ENCODE results near the gene LAGE3. TPM values are rescaled to one million over a fixed set of nuclear protein-coding genes. Genes with fewer than 3 reads are reported as not detected.

The LAGE3 gene
- total RNA-seq, 4 donors from 2014 or later, result 16.3 to 21.3 (median 17.2) TPM

GRCh38 chrX:154477891-154478477 lies 1.1 kb downstream of the LAGE3 start:
- no peaks in the 10 kb centered on the region for H3K27me3 ChIP-seq
- peak overlapping the region; percentile 60 to 87 (median 84) for H3K27ac ChIP-seq
- peak overlapping the region; percentile 41 to 59 for H3K4me3 ChIP-seq
- H3K4me1 ChIP-seq, result peaks cover 0 to 10% (median 3%) of the 10 kb centered on the region in 3 donors
- no peak for TF ChIP-seq CTCF (IDR thresholded peaks at IDR 0.05)
- TF ChIP-seq POLR2AphosphoS5 (IDR thresholded peaks at IDR 0.05), result no peak
- TF ChIP-seq EP300 (IDR thresholded peaks at IDR 0.05), result no peak
- TF ChIP-seq POLR2A (IDR thresholded peaks at IDR 0.05), result no peak
- H3K9me3 ChIP-seq, result no peaks in the 10 kb centered on the region
- WGBS, 2 donors (ENCODE audit: low coverage in 1 of 2), result 59 to 88% methylated on average over 8 to 9 of the region's 24 CpGs
- peaks cover 0 to 4% of the 10 kb centered on the region in 2 donors for H3K36me3 ChIP-seq
- no peak for ATAC-seq

- H3K4me1 ChIP-seq, result peaks cover 0 to 10% (median 3%) of the 10 kb centered on the region in 3 donors
- H3K4me3 ChIP-seq, result no peak overlapping the region
- 80 to 85% methylated on average over 1 to 5 of the region's 8 CpGs for WGBS, 2 donors (ENCODE audit: low coverage in 1 of 2)
- H3K9me3 ChIP-seq, result no peaks in the 10 kb centered on the region
- peaks cover 0 to 16% of the 10 kb centered on the region in 2 donors for H3K36me3 ChIP-seq
- ATAC-seq, result no peak
- no peaks in the 10 kb centered on the region for H3K27me3 ChIP-seq
- H3K27ac ChIP-seq, result no peak overlapping the region
- TF ChIP-seq EP300 (IDR thresholded peaks at IDR 0.05) (no peak), POLR2A (IDR thresholded peaks at IDR 0.05) (no peak), CTCF (IDR thresholded peaks at IDR 0.05) (no peak), POLR2AphosphoS5 (IDR thresholded peaks at IDR 0.05) (no peak)
These were observed 2.3 kb downstream of the LAGE3 start for GRCh38 chrX:154476821-154477220.

DNA sequence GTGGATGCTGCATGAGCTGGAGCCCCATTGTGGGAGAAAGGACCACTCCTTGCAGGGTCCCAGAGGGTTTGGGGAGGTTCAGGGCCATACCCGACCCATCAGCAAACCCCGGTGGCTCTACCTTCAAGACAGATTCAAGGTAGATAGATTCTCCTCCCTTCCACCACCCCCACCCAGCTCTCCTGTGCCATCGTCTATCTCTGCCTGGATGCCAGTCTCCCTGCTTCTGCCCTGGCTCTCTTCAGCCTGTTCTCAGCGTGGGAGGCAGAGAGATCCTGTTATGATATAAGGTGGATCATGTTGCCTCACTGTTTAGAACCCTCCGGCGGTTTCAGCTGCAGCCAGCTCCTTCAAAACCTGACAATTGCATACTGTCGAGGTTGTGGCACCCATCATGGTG lies 5.4 kb downstream of the LAGE3 start:
- Histone ChIP-seq H3K9me3 (no peaks in the 10 kb centered on the region), H3K4me1 (peaks cover 0 to 10% (median 0%) of the 10 kb centered on the region in 3 donors), H3K27ac (no peak overlapping the region), H3K36me3 (peaks cover 0 to 47% of the 10 kb centered on the region in 2 donors), H3K27me3 (no peaks in the 10 kb centered on the region), H3K4me3 (no peak overlapping the region)
- 40 to 68% methylated on average over 1 to 3 of the region's 7 CpGs for WGBS, 2 donors (ENCODE audit: low coverage in 1 of 2)
- TF ChIP-seq EP300 (IDR thresholded peaks at IDR 0.05), result no peak
- TF ChIP-seq POLR2AphosphoS5 (IDR thresholded peaks at IDR 0.05), result no peak
- no peak for TF ChIP-seq POLR2A (IDR thresholded peaks at IDR 0.05)
- no peak for TF ChIP-seq CTCF (IDR thresholded peaks at IDR 0.05)
- no peak for ATAC-seq

- Histone ChIP-seq H3K4me1 (peaks cover 0 to 5% (median 0%) of the 10 kb centered on the region in 3 donors), H3K27ac (no peak overlapping the region), H3K4me3 (no peak overlapping the region), H3K9me3 (no peaks in the 10 kb centered on the region), H3K36me3 (peaks cover 0 to 54% of the 10 kb centered on the region in 2 donors), H3K27me3 (no peaks in the 10 kb centered on the region)
- TF ChIP-seq POLR2A (IDR thresholded peaks at IDR 0.05) (no peak), EP300 (IDR thresholded peaks at IDR 0.05) (no peak), CTCF (IDR thresholded peaks at IDR 0.05) (no peak), POLR2AphosphoS5 (IDR thresholded peaks at IDR 0.05) (no peak)
- WGBS, 2 donors (ENCODE audit: low coverage in 1 of 2), result 60 to 71% methylated on average over 1 to 15 of the region's 28 CpGs
- ATAC-seq, result no peak
These were observed 6.1 kb downstream of the LAGE3 start for GRCh38 chrX:154472685-154473632.

All from gastroesophageal sphincter (tissue), 4 donors.